ENCODE data around the gene MEI1.
"Not testable (repeated sequence)": the region's sequence is repeated elsewhere in the genome, so short reads cannot be mapped to it uniquely, and the experiment has no call there.

The MEI1 gene

GRCh38 chr22:41699264-41700107 lies at the start of gene MEI1:
TSS of gene MEI1 (plus strand) at chr22:41699503. CDS start at chr22:41699539, 36 bp downstream.
- peak; percentile 96 to 97 for DNase-seq

- no peak for DNase-seq
Observed at GRCh38 chr22:41650229-41650628, 49.1 kb upstream of the MEI1 start.

GRCh38 chr22:41650821-41651220 lies 48.5 kb upstream of the MEI1 start:
- no peak for DNase-seq

- DNase-seq, result no peak
Observed at GRCh38 chr22:41654322-41654721, 45.0 kb upstream of the MEI1 start.

GRCh38 chr22:41656556-41656955 lies 42.7 kb upstream of the MEI1 start:
- no peak for DNase-seq

GRCh38 chr22:41657709-41658108 lies 41.6 kb upstream of the MEI1 start:
- DNase-seq, result no peak

- DNase-seq, result no peak
Observed at GRCh38 chr22:41658869-41659268, 40.4 kb upstream of the MEI1 start.

- no peak for DNase-seq
Observed at GRCh38 chr22:41659941-41660340, 39.4 kb upstream of the MEI1 start.

- no peak for DNase-seq
Observed at GRCh38 chr22:41660416-41660815, 38.9 kb upstream of the MEI1 start.

GRCh38 chr22:41661088-41661487 lies 38.2 kb upstream of the MEI1 start:
- no peak for DNase-seq

GRCh38 chr22:41661713-41662112 lies 37.6 kb upstream of the MEI1 start:
- DNase-seq, result no peak

GRCh38 chr22:41663594-41663993 lies 35.7 kb upstream of the MEI1 start:
- DNase-seq, result not testable (repeated sequence)

- DNase-seq, result no peak
Observed at GRCh38 chr22:41664490-41664889, 34.8 kb upstream of the MEI1 start.

- no peak for DNase-seq
Observed at GRCh38 chr22:41664951-41665350, 34.4 kb upstream of the MEI1 start.

GRCh38 chr22:41668971-41669911 lies 30.1 kb upstream of the MEI1 start:
- no peak for DNase-seq

- DNase-seq, result not testable (repeated sequence)
Observed at GRCh38 chr22:41672096-41672495, 27.2 kb upstream of the MEI1 start.

GRCh38 chr22:41672780-41673509 lies 26.4 kb upstream of the MEI1 start:
- no peak for DNase-seq

- DNase-seq, result no peak
Observed at GRCh38 chr22:41674846-41675340, 24.4 kb upstream of the MEI1 start.

- no peak for DNase-seq
Observed at GRCh38 chr22:41676134-41676533, 23.2 kb upstream of the MEI1 start.

GRCh38 chr22:41681616-41682015 lies 17.7 kb upstream of the MEI1 start:
- peak; percentile 44 to 46 for DNase-seq

GRCh38 chr22:41682033-41682807 lies 17.1 kb upstream of the MEI1 start:
- DNase-seq, result peak; percentile 85 to 90

- DNase-seq, result no peak
Observed at GRCh38 chr22:41683052-41683451, 16.3 kb upstream of the MEI1 start.

Measured in activated T-cell treated with anti-CD3 and anti-CD28 coated beads, Interleukin-2, amount 50 U/mL, for 48 hours (primary cell).